Right hindlimb (tissue), 1 donor: ENCODE results near the gene PXT1.
"Not testable (repeated sequence)": the region's sequence is repeated elsewhere in the genome, so short reads cannot be mapped to it uniquely, and the experiment has no call there.

ENCODE experiments used
- DNase-seq: peaks from one replicate; pipeline ENCODE4 v3.0.0-alpha.2; 2018

Gene PXT1, protein sequence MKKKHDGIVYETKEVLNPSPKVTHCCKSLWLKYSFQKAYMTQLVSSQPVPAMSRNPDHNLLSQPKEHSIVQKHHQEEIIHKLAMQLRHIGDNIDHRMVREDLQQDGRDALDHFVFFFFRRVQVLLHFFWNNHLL

GRCh38 chr6:36442671-36443470 is at the start of gene PXT1, which contains the start of gene KCTD20:
Gene PXT1, minus strand, starts transcription at chr6:36442854. Its CDS starts 16,772 bp downstream, at chr6:36426082.
Gene KCTD20, plus strand, starts transcription at chr6:36443000. Its CDS starts 27,098 bp downstream, at chr6:36470098.
- peak; percentile 93 for DNase-seq

DNA sequence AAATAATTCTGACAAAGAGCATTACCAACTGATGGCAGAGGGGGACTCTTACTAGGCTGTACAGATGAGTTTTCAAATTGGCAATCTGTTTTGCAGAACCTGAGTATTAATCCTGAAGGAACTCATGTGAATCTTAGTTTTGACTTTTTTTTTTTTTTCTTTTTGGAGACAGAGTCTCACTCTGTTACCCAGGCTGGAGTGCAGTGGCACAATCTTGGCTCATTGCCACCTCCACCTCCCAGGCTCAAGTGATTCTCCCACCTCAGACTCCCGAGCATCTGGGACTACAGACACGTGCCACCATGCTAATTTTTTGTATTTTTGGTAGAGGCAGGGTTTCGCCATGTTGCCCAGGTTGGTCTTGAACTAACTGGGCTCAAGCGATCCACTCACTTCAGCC is 49.4 kb upstream of the PXT1 start:
- DNase-seq: no peak

DNA sequence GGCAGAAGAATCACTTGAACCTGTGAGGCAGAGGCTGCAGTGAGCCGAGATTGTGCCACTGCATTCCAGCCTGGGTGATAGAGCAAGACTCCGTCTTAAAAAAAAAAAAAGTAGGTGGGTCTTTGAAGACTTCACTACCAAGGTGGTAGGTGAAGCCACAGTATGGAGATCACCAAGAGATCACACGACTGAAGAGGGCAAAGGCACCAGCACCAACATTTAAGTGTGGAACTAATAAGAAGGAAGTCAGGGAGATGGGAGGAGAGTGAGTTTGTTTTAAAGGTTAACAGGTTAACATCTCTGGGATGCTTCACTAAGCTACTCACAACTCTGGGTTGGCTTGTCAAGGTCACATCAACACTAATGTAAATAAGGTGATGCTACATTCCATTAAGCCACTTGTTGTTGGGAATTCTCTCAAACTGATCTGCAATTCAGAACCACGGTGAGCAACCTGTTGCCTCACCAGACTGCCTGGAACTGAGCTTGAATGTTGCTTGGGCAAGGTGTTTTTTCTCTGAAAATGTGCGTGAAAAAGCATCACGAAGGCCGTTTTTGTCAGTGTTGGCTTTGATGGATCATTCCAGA is 48.8 kb upstream of the PXT1 start:
- no peak for DNase-seq

- no peak for DNase-seq
These were observed 46.8 kb upstream of the PXT1 start for GRCh38 chr6:36489426-36489825.

GRCh38 chr6:36488221-36488620 is 45.6 kb upstream of the PXT1 start:
- no peak for DNase-seq

DNA sequence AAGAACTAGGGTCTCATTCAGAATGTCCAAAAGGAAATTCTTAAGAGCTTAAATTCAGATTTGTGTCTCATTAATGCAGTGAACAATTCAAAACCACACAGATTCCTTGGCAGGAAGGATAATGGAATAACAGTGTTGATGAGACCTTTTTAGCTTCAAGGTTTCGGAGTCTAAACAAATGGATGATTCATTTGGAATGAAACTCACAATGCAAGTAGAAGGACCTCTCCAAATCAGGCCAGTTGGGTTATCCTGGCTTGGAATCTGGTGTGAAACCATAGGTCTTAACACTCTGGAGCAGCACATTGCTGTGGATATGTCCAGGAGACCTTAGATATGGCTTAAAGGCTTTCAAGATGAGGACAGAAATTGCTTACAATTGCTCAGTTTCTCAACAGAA is 45.0 kb upstream of the PXT1 start:
- DNase-seq: no peak

- no peak for DNase-seq
These were observed 42.1 kb upstream of the PXT1 start for GRCh38 chr6:36484736-36485135.

DNA sequence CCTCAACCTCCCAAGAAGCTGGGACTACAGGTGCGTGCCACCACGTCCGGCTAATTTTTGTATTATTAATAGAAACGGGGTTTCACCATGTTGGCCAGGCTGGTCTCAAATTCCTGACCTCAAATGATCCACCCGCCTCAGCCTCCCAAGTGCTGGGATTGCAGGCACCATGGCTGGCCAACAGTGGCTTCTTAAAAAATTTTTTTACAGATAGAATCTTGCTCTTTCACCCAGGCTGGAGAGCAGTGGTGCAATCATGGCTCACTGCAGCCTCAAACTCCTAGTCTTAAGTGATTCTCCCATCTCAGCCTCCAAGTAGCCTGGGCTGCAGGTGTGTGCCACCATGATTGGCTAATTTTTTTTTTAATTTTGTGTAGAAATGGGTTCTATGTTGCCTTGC is 40.7 kb upstream of the PXT1 start:
- not testable (repeated sequence) for DNase-seq

GRCh38 chr6:36479256-36479655 is 36.6 kb upstream of the PXT1 start:
- no peak for DNase-seq

DNA sequence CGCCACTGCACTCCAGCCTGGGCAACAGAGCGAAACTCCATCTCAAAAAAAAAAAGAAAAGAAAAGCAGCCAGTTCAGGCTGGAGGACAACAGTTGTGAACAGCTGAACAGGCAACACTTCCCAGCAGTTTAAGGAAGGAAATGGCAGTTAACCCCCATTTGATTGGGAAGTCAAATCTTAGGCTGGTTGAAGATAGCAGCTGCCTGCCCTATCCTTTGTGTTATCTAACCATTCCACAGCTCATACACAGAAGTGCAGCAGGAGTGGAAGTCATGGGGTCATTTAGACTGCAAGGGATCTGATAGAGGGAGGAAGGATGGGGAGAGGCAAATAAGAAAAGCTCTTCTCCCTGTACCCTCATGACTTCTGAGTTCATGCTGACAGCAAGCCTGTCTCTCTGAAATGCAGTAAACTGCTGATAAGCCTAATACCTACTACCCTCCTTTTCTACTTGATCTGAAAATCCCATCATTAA is 35.4 kb upstream of the PXT1 start:
- DNase-seq: no peak

DNA sequence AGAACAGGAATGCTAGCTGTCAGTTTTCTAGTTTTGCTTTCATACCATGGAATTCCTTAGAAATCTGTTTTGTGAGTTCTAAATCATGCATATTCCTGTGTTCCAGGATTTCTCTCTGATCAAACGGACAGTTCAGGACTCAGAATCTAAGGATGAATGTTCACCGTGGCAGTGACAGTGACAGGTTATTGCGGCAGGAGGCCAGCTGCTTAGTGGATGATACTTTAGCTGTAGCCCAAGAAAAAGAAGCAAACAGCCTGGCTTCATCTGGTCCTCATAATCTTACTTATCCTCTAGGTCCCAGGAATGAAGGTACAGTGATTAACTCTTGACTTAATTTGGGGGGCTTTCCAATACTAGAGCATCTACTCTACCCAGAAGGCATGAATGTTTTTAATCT is 27.3 kb upstream of the PXT1 start:
- no peak for DNase-seq

GRCh38 chr6:36469148-36469661 is 26.6 kb upstream of the PXT1 start:
- no peak for DNase-seq

DNA sequence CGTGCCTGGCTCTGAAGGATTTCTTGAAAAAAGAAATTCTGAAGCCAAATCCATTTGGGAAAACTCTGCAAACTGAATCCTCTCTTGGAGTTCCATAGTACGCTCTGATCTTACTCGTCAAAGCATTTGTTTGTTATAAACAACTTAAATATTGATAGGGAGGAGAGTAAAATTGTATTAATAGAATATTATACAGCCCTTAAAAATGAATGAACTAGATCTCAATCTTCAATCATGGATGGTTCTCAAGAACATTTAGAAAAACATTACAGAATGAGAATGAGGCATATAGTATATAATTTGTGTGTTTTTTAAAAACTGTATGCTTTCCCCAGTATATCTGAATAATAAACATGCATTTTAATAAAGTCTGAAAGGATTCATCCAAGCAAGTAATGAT is 25.0 kb upstream of the PXT1 start:
- DNase-seq: no peak

- no peak for DNase-seq
These were observed 21.6 kb upstream of the PXT1 start for GRCh38 chr6:36464233-36464632.

DNA sequence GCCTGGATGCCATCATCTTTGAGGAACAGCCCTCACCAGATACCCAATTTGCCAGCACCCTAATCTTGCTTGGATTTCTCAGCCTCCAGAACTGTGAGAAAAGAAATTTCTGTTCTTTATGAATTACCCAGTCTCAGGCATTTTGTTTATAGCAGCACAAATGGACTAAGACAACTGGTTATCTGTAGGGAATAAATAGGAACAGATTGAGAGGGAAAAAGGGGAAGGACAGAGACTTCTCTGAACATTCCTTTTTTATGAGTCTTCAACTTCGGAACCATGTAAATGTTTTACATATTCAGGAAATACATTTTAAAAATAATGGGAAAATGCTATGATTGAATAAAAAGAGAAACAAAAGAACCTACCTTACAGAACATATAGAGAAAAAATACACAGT is 21.0 kb upstream of the PXT1 start:
- no peak for DNase-seq

DNA sequence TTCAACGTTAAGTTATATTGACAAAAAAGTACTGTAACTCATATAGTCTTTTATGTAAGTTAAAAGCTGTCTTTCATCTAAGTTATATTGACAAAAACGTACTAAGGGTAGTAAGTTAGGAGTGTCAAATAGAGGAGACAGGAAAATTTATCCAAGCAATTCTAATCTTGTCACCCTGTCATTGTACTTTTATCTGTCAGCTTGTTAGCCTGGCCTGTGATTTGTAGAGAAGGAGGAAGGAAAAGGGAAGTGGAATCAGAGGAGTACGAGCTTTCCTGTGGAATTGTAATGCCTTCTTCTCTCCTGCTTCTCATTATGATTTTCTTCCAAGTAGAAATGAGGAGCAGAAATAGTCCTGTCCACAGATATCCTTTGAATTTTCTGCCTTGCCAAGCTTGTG is 19.0 kb upstream of the PXT1 start:
- DNase-seq: no peak

DNA sequence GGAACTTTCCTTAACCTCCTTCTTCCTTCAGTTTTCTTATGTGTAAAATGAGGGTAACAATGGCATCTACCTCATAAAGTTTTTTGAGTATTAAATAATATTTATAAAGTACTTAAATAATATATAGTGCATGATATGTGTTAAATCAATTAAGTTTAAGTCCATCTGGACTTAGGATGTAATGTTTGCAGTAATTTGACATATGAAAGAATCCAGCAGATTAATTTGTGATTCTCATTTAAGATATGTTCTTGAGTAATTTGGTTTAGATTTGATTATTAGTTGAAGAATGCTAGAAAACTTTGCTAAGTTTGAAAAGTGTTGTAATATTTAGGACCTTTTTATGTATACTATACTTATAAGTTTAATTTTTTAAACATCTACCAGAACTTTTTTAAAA is 18.3 kb upstream of the PXT1 start:
- DNase-seq: no peak

DNA sequence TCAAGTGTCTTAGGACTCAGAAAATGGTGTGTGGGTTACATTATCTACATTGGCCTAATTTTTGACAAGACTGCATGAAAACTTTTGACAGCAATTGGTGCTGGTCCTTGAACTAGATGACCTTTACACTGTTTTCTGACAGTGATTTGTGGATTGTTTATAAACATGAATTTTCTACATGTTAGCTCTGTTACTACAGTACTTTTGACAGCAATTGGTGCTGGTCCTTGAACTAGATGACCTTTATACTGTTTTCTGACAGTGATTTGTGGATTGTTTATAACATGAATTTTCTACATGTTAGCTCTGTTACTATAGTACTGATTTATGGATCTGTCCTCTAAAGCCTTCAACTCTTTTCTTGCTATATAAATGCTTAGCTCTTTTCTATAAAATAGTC is 16.8 kb upstream of the PXT1 start:
- no peak for DNase-seq

DNA sequence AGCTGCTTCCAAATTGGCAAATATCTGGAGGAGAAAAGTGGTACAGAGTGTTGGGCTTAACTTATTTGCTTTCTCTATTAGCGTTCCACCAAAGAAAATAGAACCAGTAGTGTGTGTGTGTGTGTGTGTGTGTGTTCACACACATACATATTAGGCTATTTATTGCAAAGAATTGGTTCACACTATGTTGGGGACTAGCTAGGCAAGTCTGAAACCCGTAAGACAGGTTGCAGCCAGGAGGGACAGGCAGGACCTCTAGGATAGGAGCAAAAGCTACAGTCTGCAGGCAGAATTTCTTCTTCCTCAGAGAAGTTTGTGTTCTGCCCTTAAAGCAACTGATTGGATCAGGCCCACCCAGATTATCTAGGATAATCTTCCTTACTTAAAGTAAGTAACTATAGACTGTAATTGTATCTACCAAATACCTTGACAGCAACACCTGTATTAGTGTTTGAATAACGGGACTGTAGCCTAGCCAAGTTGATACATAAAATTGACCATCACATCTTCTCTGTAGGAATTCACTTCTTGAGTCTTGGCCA is 12.9 kb upstream of the PXT1 start:
- DNase-seq: no peak

- not testable (repeated sequence) for DNase-seq
These were observed 10.2 kb upstream of the PXT1 start for GRCh38 chr6:36452897-36453296.

- DNase-seq: not testable (repeated sequence)
These were observed 6.5 kb upstream of the PXT1 start for GRCh38 chr6:36449173-36449572.

GRCh38 chr6:36445621-36446020 is 3.0 kb upstream of the PXT1 start:
- no peak for DNase-seq

GRCh38 chr6:36444470-36444869 is 1.8 kb upstream of the PXT1 start:
- DNase-seq: no peak
